KBM-7 (cell line): ENCODE measurements around the gene ASTN2.

Experiments used
- DNase-seq: peaks from one replicate; pipeline ENCODE4 v3.0.0-alpha.2; 2015
- in situ Hi-C: fragments of 300-500 bp; cut with MboI; formaldehyde crosslinking; loops from 2 replicates; pipeline ENCODE4 v1.14.3; 2020; ENCODE audit warnings: low sequenced_read_pairs, low pct_unique_long_range_greater_than_20kb, mixed read lengths

Gene ASTN2

DNA sequence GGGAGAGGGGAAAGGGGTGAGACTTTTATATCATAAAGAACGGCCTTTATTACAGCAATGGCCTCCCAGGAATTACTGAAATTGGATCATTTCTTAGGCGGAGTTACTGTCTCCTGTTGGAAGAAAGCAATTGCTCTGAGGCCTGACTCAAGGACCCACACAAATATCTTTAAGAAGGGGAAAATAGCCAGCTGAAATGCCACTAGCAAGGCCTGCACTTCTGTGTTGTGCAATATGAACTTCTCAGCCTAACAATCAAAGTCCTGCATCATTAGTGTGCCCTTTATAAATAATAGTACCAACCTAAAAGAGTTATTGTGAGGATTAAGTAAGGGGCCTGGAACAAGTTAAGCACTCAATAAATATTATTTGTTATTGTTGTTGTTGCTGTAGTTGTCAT is 757.9 kb downstream of the ASTN2 start:
- in situ Hi-C loops = no loop called here
- no peak for DNase-seq

- in situ Hi-C loops = no loop called here
- no peak for DNase-seq
Measured at GRCh38 chr9:116656501-116656971, 758.3 kb downstream of the ASTN2 start.

DNA sequence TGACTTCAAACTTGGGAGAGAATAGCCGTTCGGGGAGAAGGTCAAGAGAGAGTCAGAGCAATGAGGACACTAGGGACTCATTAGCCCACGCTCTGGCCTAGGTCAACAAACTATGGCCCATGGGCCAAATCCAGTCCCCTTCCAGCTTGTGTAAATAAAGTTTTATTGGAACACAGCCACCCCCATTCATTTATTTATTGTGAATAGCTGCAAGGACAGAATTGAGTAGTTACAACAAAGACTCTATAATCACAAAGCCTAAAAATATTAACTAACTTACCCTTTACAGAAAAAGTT is 760.9 kb downstream of the ASTN2 start:
- in situ Hi-C loops = no loop called here
- no peak for DNase-seq

GRCh38 chr9:116653348-116654058 is 761.4 kb downstream of the ASTN2 start:
- in situ Hi-C loops = no loop called here
- no peak for DNase-seq

DNA sequence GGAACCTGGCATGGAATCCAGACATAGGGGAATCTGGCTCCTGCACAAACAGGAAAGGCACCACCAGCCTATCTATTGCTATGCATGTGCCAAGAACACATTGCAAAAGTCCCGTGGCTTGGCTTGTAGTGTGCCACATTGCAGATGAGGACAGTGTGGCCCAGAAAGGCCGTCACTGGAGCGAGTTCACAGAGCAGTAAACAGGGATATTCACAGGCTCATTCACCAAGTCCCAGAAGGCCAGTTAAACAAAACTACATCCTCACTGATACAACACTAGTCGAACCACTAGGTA is 767.4 kb downstream of the ASTN2 start:
- in situ Hi-C loops = no loop called here
- no peak for DNase-seq

GRCh38 chr9:116646661-116647514 is 768.0 kb downstream of the ASTN2 start:
- peak; percentile 37 for DNase-seq
- in situ Hi-C loops = no loop called here

DNA sequence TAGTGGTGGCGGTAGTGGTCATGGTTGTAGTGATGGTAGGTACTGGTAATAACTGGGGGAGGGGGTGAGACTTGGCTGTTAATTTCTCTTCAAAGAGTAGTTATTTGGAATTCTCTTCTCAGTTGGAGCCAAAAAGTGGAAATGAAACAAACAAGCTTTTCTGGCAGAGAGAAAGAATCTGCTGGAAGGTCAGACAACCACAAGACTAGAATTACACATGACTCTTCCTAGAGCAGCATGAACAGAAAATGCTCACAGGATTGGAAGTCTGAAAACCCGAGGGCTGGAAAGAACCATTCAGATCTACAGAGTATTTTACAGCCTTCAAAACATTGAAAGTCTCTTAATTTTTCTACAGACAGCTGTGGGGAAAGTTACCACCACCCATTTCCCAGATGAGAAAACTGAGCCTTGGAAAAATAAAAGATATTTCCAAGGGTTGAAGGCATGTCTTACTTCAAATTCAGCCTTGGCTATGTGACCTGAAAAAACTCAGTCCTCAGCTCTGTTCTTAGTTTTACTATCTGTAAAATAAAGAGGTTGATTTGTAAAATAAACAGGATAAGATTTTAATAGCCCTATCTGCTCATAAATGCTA is 770.7 kb downstream of the ASTN2 start:
- in situ Hi-C loops = no loop called here
- DNase-seq = no peak

DNA sequence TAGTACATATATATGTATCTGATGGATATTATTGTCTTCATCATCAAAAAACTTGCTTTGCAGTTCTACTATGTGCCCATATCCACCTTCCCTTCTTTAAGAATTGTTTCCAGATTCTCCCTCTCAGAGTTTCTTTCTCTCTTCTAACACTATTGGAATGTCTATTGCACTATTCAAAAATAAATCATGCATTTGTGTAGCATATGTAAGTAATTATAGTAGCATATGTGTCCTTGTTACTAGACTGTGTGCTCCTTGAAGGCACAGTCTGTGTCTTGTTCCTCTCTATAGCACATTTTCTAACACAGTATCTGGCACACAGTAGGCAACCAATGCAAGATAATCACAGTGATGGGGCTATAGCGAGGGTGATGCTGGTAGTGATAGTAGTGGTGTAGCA is 771.2 kb downstream of the ASTN2 start:
- in situ Hi-C loops = no loop called here
- no peak for DNase-seq

DNA sequence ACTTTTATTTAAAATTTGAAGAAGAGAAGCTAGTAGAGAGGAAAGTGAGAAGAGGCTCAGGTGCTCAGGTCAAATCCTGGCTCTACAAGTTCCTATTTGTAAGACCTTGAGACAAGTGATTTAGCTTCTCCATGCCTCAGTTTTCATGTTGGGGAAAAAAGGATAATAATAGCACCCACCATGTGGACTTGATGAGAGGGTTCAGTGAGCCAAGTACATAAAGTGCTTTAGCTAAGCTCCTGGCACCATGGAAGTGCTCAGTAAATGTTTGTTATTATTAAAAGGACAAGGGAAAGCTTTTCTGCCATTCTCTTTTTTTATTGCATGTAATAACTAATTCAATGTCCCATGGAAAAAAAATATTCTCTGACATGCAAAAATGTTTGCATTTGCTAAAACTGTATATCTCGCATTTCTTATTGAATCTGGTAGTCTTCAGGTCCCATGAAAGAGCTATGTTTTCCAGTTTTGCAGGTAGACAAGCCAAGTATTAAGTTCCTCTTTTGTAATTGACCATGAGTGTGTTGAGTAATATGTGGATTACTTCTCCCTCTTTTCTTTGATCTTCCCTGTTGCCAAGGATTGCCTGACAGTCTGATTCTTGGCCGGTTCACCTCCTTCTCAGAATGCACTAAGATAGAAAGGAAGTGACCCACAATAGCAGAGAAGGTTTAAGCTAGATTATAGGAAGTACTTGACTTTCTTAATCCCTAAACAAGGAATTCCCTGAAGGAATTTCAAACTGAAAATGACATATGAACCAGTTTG is 773.4 kb downstream of the ASTN2 start:
- peak; percentile 10 for DNase-seq
- in situ Hi-C loops = no loop called here

GRCh38 chr9:116639251-116639741 is 775.6 kb downstream of the ASTN2 start:
- in situ Hi-C loops = no loop called here
- no peak for DNase-seq

GRCh38 chr9:116635908-116636307 is 778.9 kb downstream of the ASTN2 start:
- in situ Hi-C loops = no loop called here
- no peak for DNase-seq

DNA sequence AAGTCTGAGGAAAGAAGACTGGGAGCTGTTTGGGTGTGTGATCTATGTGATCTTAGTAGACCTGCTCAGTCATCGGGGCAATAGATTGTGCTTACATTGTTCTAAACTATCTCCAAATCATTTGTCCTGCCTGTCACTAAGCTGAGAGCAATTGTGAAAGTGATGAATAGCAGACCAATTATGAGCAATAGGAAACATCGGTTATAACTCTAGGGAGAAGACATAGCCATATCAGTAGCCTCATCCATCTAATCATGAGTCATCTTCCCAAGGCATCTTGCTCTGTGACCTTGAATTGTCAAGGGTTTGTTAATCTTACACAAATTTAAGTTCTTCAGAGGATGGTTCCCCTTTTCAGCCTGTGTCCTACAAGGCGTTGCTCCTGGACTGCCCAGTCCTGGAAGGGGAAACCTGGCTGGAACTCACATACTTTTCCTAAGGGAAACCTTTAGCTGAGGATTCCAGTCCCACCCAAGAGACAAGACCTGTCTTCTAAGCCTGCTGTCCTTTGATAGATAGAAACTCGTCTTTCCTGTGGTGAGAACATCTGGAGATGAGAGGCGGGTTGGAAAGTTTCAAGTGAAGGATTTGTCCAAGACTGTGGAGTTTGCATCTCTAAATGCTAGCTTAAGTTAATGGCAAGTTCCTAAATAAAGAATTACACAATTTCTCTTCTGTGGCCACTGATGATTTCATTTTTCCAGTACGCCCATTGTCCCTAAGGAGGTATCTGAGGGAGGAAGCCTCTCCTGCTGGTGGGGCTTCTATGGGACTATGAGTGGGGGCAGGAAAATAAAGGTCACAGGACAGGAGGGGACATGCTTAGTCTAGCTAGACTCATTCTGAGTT is 781.6 kb downstream of the ASTN2 start:
- in situ Hi-C loops = no loop called here
- DNase-seq = no peak

DNA sequence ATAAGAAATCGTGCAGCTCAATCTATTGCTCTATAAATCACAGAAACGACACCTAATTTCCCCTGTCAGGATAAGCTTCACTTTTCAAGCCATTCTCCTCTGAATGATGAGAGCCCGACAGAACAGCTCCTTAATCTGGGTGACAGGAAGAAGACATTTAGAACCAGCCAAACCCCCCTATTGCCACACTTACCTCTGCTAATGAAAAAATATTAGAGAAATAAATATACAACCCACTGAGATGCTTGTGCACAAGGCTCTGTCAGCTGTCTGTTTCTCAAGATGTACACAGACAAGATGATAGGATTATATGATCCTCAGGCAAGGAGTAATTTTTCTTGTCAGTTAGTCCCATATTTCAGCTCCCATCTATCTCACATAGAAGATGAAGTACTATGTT is 785.2 kb downstream of the ASTN2 start:
- DNase-seq = no peak
- in situ Hi-C loops = no loop called here

DNA sequence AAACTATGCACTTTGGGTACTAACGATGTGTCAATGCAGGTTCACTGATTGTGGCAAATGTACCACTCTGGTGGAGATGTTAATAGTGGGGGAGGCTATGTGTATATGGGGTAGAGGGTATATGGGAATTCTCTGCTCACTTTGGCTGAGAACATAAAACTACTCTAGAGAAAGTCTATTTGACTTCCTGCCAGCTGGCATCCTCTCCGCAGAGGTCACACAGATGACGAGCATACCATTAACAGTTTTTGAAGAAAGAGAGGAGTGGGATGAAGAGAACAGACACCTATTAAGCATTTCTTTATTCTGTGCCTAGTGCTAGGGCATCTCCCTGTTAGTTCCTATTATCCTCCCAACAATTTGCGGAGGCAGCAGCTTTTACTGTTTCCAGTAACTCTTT is 786.1 kb downstream of the ASTN2 start:
- DNase-seq = no peak
- in situ Hi-C loops = no loop called here

GRCh38 chr9:116627433-116627832 is 787.4 kb downstream of the ASTN2 start:
- DNase-seq = no peak
- in situ Hi-C loops = no loop called here

DNA sequence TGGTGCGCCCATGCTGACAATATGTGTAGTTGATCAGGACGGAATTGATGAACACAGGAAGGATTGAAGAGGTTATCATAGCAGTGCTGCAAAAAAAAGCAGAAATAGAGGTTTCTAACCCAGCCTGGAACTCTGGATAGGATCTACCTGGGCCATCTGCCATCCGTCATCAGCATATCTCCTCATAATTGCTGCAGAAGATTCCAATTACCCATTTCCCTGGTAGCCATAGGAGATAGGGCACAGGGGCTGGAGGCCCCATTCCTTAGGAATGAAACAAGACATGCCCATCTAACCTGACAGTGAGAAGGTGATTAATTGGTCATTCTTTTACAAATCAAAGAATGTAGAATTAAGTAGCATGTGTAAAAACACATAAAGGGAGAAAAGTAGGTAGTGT is 788.1 kb downstream of the ASTN2 start:
- in situ Hi-C loops = no loop called here
- DNase-seq = no peak

DNA sequence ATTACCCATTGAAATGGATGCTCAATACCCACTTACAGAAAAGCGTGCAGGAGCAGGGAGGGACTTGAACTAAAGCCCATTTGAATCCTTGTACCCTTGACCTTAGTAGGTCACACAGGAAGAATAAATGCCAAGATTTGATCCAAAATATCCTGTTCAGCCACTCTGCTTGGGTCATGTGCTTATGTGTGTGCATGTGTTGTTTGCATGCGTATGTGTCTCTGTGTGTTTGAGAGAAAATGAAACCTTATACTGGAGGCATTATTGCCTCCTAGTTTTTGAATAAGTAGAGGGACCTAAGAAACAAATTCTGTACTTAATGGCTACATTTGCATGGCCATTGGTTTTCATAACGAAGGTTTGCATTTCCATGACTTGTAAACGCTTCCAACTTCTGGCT is 791.1 kb downstream of the ASTN2 start:
- DNase-seq = no peak
- in situ Hi-C loops = no loop called here

- in situ Hi-C loops = no loop called here
- DNase-seq = no peak
Measured at GRCh38 chr9:116617389-116617788, 797.5 kb downstream of the ASTN2 start.
